ENCODE results near the gene SHISAL2B.

SHISAL2B gene

DNA sequence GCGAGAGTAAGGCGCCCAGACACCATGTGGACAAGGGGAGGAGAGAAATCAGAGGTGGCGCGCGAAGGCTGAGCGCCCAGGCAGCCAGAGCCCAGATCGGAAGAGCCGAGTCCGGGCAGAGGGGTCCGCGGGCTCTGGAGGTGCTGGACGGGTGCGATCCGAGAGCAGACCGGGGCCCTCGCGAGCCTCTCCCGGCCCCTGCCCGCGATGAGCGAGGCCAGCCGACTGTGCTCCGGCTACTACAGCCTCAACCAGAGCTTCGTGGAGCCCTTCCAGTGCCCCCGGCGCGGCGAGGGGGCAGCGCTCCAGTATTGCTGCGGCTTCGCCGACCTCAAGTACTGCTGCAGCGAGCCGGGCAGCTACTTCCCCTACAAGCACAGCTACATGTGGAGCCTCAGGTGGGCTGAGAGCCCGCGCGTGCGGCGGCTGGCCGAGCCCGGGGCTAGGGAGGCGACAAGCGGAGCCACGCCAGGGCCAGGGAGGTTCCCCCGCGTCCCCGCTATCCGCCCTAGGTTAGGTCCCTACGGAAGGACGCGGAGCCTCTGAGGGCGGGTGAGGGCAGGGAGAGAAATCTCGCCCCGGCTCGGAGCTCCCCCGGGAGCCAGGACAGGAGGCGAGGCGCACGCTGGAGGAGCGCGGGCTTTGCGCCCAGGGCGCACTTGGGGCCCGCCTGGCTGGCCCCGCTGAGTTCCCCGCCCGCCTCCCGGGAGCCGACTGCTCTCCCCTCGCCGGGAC, at the start of gene SHISAL2B:
SHISAL2B (plus strand) TSS at position 87 of the 735 bp plus-strand sequence; CDS start at position 208, 121 bp downstream.
- H4K20me1 ChIP-seq (ENCODE audit: insufficient read depth, low read length): no peaks in the 10 kb centered on the region
- no peaks in the 10 kb centered on the region for H3K9me2 ChIP-seq (replicated peaks; ENCODE audit: insufficient read depth, low read length)
- H3K36me3 ChIP-seq (replicated peaks; ENCODE audit: insufficient read depth, low read length): no peaks in the 10 kb centered on the region
- H3K27me3 ChIP-seq (replicated peaks; ENCODE audit: insufficient read depth, low read length): no peaks in the 10 kb centered on the region
- no peaks in the 10 kb centered on the region for H3K4me1 ChIP-seq (ENCODE audit: low read length)
- DNase-seq: no peak
- H3F3A ChIP-seq (ENCODE audit: insufficient read depth, low read length): no peaks in the 10 kb centered on the region
- H3K4me2 ChIP-seq (ENCODE audit: low read depth, low read length): no peak within 1 kb of the TSS
- H3K27ac ChIP-seq (ENCODE audit: low read length): no peak within 1 kb of the TSS
- H2AFZ ChIP-seq (ENCODE audit: low read length): no peak within 1 kb of the TSS
- no peak within 1 kb of the TSS for H3K9ac ChIP-seq (ENCODE audit: low read length)
- no peaks in the 10 kb centered on the region for H3K79me2 ChIP-seq (ENCODE audit: low read length)
- no peak for TF ChIP-seq EZH2phosphoT487 (IDR thresholded peaks at IDR 0.05; ENCODE audit: low read length)
- TF ChIP-seq, protein P1, sequence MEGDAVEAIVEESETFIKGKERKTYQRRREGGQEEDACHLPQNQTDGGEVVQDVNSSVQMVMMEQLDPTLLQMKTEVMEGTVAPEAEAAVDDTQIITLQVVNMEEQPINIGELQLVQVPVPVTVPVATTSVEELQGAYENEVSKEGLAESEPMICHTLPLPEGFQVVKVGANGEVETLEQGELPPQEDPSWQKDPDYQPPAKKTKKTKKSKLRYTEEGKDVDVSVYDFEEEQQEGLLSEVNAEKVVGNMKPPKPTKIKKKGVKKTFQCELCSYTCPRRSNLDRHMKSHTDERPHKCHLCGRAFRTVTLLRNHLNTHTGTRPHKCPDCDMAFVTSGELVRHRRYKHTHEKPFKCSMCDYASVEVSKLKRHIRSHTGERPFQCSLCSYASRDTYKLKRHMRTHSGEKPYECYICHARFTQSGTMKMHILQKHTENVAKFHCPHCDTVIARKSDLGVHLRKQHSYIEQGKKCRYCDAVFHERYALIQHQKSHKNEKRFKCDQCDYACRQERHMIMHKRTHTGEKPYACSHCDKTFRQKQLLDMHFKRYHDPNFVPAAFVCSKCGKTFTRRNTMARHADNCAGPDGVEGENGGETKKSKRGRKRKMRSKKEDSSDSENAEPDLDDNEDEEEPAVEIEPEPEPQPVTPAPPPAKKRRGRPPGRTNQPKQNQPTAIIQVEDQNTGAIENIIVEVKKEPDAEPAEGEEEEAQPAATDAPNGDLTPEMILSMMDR (IDR thresholded peaks at IDR 0.05; ENCODE audit: low read length): no peak
- no peak for TF ChIP-seq EZH2 (optimal IDR thresholded peaks at IDR 0.05; ENCODE audit: low read depth, low read length)
- H3K9me3 ChIP-seq (replicated peaks; ENCODE audit: insufficient read depth, low read length): no peaks in the 10 kb centered on the region
- H3K4me3 ChIP-seq (ENCODE audit: low read length): no peak within 1 kb of the TSS

- no peaks in the 10 kb centered on the region for H3K79me2 ChIP-seq (ENCODE audit: low read length)
- no peaks in the 10 kb centered on the region for H3K27me3 ChIP-seq (replicated peaks; ENCODE audit: insufficient read depth, low read length)
- H3K36me3 ChIP-seq (replicated peaks; ENCODE audit: insufficient read depth, low read length): no peaks in the 10 kb centered on the region
- no peaks in the 10 kb centered on the region for H3K9me3 ChIP-seq (replicated peaks; ENCODE audit: insufficient read depth, low read length)
- H2AFZ ChIP-seq (ENCODE audit: low read length): no peak overlapping the region
- DNase-seq: no peak
- H3K9me2 ChIP-seq (replicated peaks; ENCODE audit: insufficient read depth, low read length): no peaks in the 10 kb centered on the region
- no peak overlapping the region for H3K27ac ChIP-seq (ENCODE audit: low read length)
- no peaks in the 10 kb centered on the region for H3K4me1 ChIP-seq (ENCODE audit: low read length)
- H3K4me2 ChIP-seq (ENCODE audit: low read depth, low read length): no peak overlapping the region
- TF ChIP-seq EZH2 (optimal IDR thresholded peaks at IDR 0.05; ENCODE audit: low read depth, low read length): no peak
- TF ChIP-seq EZH2phosphoT487 (IDR thresholded peaks at IDR 0.05; ENCODE audit: low read length): no peak
- TF ChIP-seq, protein P1 (IDR thresholded peaks at IDR 0.05; ENCODE audit: low read length): no peak
- no peak overlapping the region for H3K4me3 ChIP-seq (ENCODE audit: low read length)
- no peaks in the 10 kb centered on the region for H4K20me1 ChIP-seq (ENCODE audit: insufficient read depth, low read length)
- no peak overlapping the region for H3K9ac ChIP-seq (ENCODE audit: low read length)
- no peaks in the 10 kb centered on the region for H3F3A ChIP-seq (ENCODE audit: insufficient read depth, low read length)
Measured at GRCh38 chr5:64644831-64645230, 45.5 kb upstream of the SHISAL2B start.

GRCh38 chr5:64646169-64646568, 44.1 kb upstream of the SHISAL2B start:
- Histone ChIP-seq H3K4me1 (ENCODE audit: low read length) (no peaks in the 10 kb centered on the region), H3K9me2 (replicated peaks; ENCODE audit: insufficient read depth, low read length) (no peaks in the 10 kb centered on the region), H3K36me3 (replicated peaks; ENCODE audit: insufficient read depth, low read length) (no peaks in the 10 kb centered on the region), H3F3A (ENCODE audit: insufficient read depth, low read length) (no peaks in the 10 kb centered on the region), H3K27ac (ENCODE audit: low read length) (no peak overlapping the region), H2AFZ (ENCODE audit: low read length) (no peak overlapping the region), H3K27me3 (replicated peaks; ENCODE audit: insufficient read depth, low read length) (no peaks in the 10 kb centered on the region), H3K4me3 (ENCODE audit: low read length) (no peak overlapping the region), H3K9ac (ENCODE audit: low read length) (no peak overlapping the region), H3K79me2 (ENCODE audit: low read length) (no peaks in the 10 kb centered on the region), H3K4me2 (ENCODE audit: low read depth, low read length) (no peak overlapping the region), H4K20me1 (ENCODE audit: insufficient read depth, low read length) (no peaks in the 10 kb centered on the region), H3K9me3 (replicated peaks; ENCODE audit: insufficient read depth, low read length) (no peaks in the 10 kb centered on the region)
- TF ChIP-seq, protein P1 (IDR thresholded peaks at IDR 0.05; ENCODE audit: low read length): no peak
- TF ChIP-seq EZH2phosphoT487 (IDR thresholded peaks at IDR 0.05; ENCODE audit: low read length): no peak
- no peak for TF ChIP-seq EZH2 (optimal IDR thresholded peaks at IDR 0.05; ENCODE audit: low read depth, low read length)
- DNase-seq: no peak

Data from MM.1S (cell line).